BJ (cell line): ENCODE measurements around the gene STAT5B. TPM values are rescaled to one million over a fixed set of nuclear protein-coding genes. Genes with fewer than 3 reads are reported as not detected.
A peak's percentile ranks its signal among the peaks of the same experiment; 100 is the strongest.

Experiments used
- CTCF ChIA-PET: fragments of 350-600 bp; formaldehyde crosslinking; extraction: SDS; loops from one replicate; lab custom pipeline; 2021; ENCODE audit warnings: antibody characterized with exemption, inconsistent platforms; lab: Yijun Ruan, JAX
- POLR2A ChIA-PET: fragments of 300-600 bp; sonication (Branson Sonifier 250); formaldehyde crosslinking; extraction: SDS; loops from one replicate; lab custom pipeline; 2021; ENCODE audit warnings: antibody characterized with exemption; lab: Charles Lee
- DNase-seq: peaks from one replicate; pipeline ENCODE4 v3.0.0-alpha.2; 2011; ENCODE audit warnings: low read depth
- H3K27me3 ChIP-seq: 2 replicates; pipeline ENCODE4 v1.6.0; 2011; ENCODE audit warnings: low read length; ENCODE audit not compliant: control insufficient read depth, insufficient read depth
- H3K36me3 ChIP-seq: 2 replicates; pipeline ENCODE4 v1.5.1; 2011; ENCODE audit warnings: low read length; ENCODE audit not compliant: control insufficient read depth, insufficient read depth
- H3K4me3 ChIP-seq: 2 replicates; pipeline ENCODE4 v1.5.1; 2011; ENCODE audit warnings: low read depth, mild to moderate bottlenecking, control low read depth, low read length
- CTCF ChIP-seq: IDR thresholded peaks from 2 replicates; pipeline ENCODE4 v1.5.1; 2011; ENCODE audit warnings: low read depth, mild to moderate bottlenecking, control low read depth, inconsistent platforms, low read length, moderate library complexity; ENCODE audit not compliant: insufficient read depth
- polyA plus RNA-seq: library from polyadenylated mRNA; depleted of rRNA; stranded (reverse); fragments of >200 nt; gene quantifications from 2 replicates; pipeline ENCODE4 v1.2.3, GENCODE V29; 2011

The STAT5B gene
- polyA plus RNA-seq, 1 experiment, result 37.2 TPM

GRCh38 chr17:42279776-42280630, 3.8 kb upstream of the STAT5B start:
- H3K27me3 ChIP-seq, result no peaks in the 10 kb centered on the region
- DNase-seq, result no peak
- CTCF ChIA-PET, result interaction anchor here (0.6 to 0.7 kb wide), 2 partner anchors 17 to 39 kb away, joined by 4 to 5 read pairs; no protein-coding TSS in a partner anchor
- POLR2A ChIA-PET, result no interaction called here
- TF ChIP-seq CTCF, result no peak
- no peak overlapping the region for H3K4me3 ChIP-seq
- no peaks in the 10 kb centered on the region for H3K36me3 ChIP-seq

GRCh38 chr17:42277342-42277712, 1.1 kb upstream of the STAT5B start:
- no peak for TF ChIP-seq CTCF
- Histone ChIP-seq H3K4me3 (no peak overlapping the region), H3K27me3 (no peaks in the 10 kb centered on the region), H3K36me3 (no peaks in the 10 kb centered on the region)
- POLR2A ChIA-PET, result no interaction called here
- DNase-seq, result no peak
- CTCF ChIA-PET, result interaction anchor here (1.3 to 1.7 kb wide), 3 partner anchors 10 to 55 kb away, joined by 4 to 10 read pairs (median 5); no protein-coding TSS in a partner anchor

GRCh38 chr17:42276609-42277341, 584 bp upstream of the STAT5B start:
- H3K36me3 ChIP-seq, result no peaks in the 10 kb centered on the region
- no peaks in the 10 kb centered on the region for H3K27me3 ChIP-seq
- no peak for TF ChIP-seq CTCF
- peak overlapping the region; percentile 85 for H3K4me3 ChIP-seq
- ChIA-PET CTCF (interaction anchor here (1.3 to 1.7 kb wide), 3 partner anchors 10 to 54 kb away, joined by 4 to 10 read pairs (median 5); no protein-coding TSS in a partner anchor), POLR2A (no interaction called here)
- DNase-seq, result no peak

- Histone ChIP-seq H3K27me3 (no peaks in the 10 kb centered on the region), H3K36me3 (no peaks in the 10 kb centered on the region), H3K4me3 (peak overlapping the region; percentile 85)
- POLR2A ChIA-PET, result interaction anchor here (0.6 to 0.8 kb wide), 2 partner anchors 11 to 245 kb away, joined by 3 to 4 read pairs; no protein-coding TSS in a partner anchor
- DNase-seq, result no peak
- no peak for TF ChIP-seq CTCF
- CTCF ChIA-PET, result interaction anchor here (1.0 to 1.1 kb wide), 3 partner anchors 21 to 89 kb away, joined by 3 to 4 read pairs (median 4); no protein-coding TSS in a partner anchor
Measured at GRCh38 chr17:42275527-42276358, 448 bp downstream of the STAT5B start.
